Endodermal cell (in vitro differentiated cells): ENCODE results near the gene NADSYN1. TPM values are rescaled to one million over a fixed set of nuclear protein-coding genes. Genes with fewer than 3 reads are reported as not detected.

Source experiments
- DNase-seq: peaks from one replicate; pipeline ENCODE4 v3.0.0-alpha.2; 2017
- H3K27ac ChIP-seq: 2 replicates; pipeline ENCODE4 v1.5.1; 2013; ENCODE audit warnings: mild to moderate bottlenecking, low read depth, low read length, moderate library complexity
- H3K27me3 ChIP-seq: 2 replicates; pipeline ENCODE4 v1.6.1; 2013; ENCODE audit warnings: mild to moderate bottlenecking, low read length, moderate library complexity; ENCODE audit not compliant: insufficient read depth, control insufficient read depth, poor library complexity, severe bottlenecking
- H3K36me3 ChIP-seq: 2 replicates; pipeline ENCODE4 v1.7.0; 2013; ENCODE audit warnings: mild to moderate bottlenecking, low read length, moderate library complexity; ENCODE audit not compliant: control insufficient read depth, insufficient read depth
- H3K4me1 ChIP-seq: one replicate; pipeline ENCODE4 v1.7.0; 2013; ENCODE audit warnings: low read length; ENCODE audit not compliant: control insufficient read depth, insufficient read depth
- H3K4me3 ChIP-seq: 2 replicates; pipeline ENCODE4 v1.5.1; 2013; ENCODE audit warnings: mild to moderate bottlenecking, low read length, moderate library complexity
- H3K9ac ChIP-seq: 2 replicates; pipeline ENCODE4 v1.6.1; 2013; ENCODE audit warnings: mild to moderate bottlenecking, low read length, moderate library complexity; ENCODE audit not compliant: poor library complexity, severe bottlenecking; ENCODE audit errors: extremely low read depth
- H3K9me3 ChIP-seq: 2 replicates; pipeline ENCODE4 v1.6.1; 2013; ENCODE audit warnings: mild to moderate bottlenecking, low read length, moderate library complexity; ENCODE audit not compliant: control insufficient read depth
- H3K27ac Mint-ChIP-seq: 2 replicates; pipeline ENCODE4 v1.8.0; 2020; ENCODE audit warnings: mixed read lengths
- H3K27me3 Mint-ChIP-seq: 2 replicates; pipeline ENCODE4 v1.8.0; 2021; ENCODE audit warnings: mild to moderate bottlenecking, mixed read lengths; ENCODE audit not compliant: insufficient read depth
- H3K36me3 Mint-ChIP-seq: 2 replicates; pipeline ENCODE4 v1.8.0; 2020; ENCODE audit warnings: low read depth, mixed read lengths
- H3K4me1 Mint-ChIP-seq: 2 replicates; pipeline ENCODE4 v1.8.0; 2020; ENCODE audit warnings: mixed read lengths
- H3K4me3 Mint-ChIP-seq: 2 replicates; pipeline ENCODE4 v1.8.0; 2020; ENCODE audit warnings: mild to moderate bottlenecking, moderate library complexity, mixed read lengths
- H3K9me3 Mint-ChIP-seq: 2 replicates; pipeline ENCODE4 v1.8.0; 2020; ENCODE audit warnings: mild to moderate bottlenecking, mixed read lengths
- CTCF ChIP-seq: fragments of 200-600 bp; sonication (generic); conservative IDR thresholded peaks from 2 replicates; pipeline ENCODE4 v1.5.0; 2021; ENCODE audit warnings: antibody characterized with exemption, mild to moderate bottlenecking
- WGBS, 2 experiments: methylation state at CpG; one replicate each; pipeline versions ENCODE4 v1.1.5 to v1.1.7; 2013; ENCODE audit warnings: missing lambda C conversion rate in 2 of 2, mixed read lengths in 1 of 2; ENCODE audit not compliant: insufficient coverage in 1 of 2, insufficient read length in 1 of 2; 5-methylcytosine and 5-hydroxymethylcytosine counted together
- total RNA-seq, 2 donors: library from RNA; stranded (reverse); fragmentation: NEBNext Ultra II Directional in 1 of 2; extraction: Animal tissue kit (Norgen Biotek cat#: 25700) in 1 of 2; gene quantifications; 2 replicates in 1 of 2; 3 replicates in 1 of 2; pipeline ENCODE4 v1.2.1, GENCODE V29; 2021

The NADSYN1 gene
- total RNA-seq, 2 donors from 2014 or later: 51.9 to 61.6 TPM

- H3K36me3 ChIP-seq: peaks cover 34% of the 10 kb centered on the region
- no peaks in the 10 kb centered on the region for H3K27me3 ChIP-seq
- H3K4me3 ChIP-seq: no peak overlapping the region
- no peaks in the 10 kb centered on the region for H3K27me3 Mint-ChIP-seq
- H3K4me1 Mint-ChIP-seq: peaks cover 16% of the 10 kb centered on the region
- DNase-seq: no peak
- no peak overlapping the region for H3K27ac ChIP-seq
- TF ChIP-seq CTCF: no peak
- H3K4me1 ChIP-seq: peaks cover 11% of the 10 kb centered on the region
- no peaks in the 10 kb centered on the region for H3K9me3 ChIP-seq
- WGBS, 2 experiments: 81 to 82% methylated on average over 3 to 6 of the region's 6 CpGs
- peaks cover 50% of the 10 kb centered on the region for H3K36me3 Mint-ChIP-seq
- no peak overlapping the region for H3K27ac Mint-ChIP-seq
- peaks cover 2% of the 10 kb centered on the region for H3K9me3 Mint-ChIP-seq
- H3K4me3 Mint-ChIP-seq: no peak overlapping the region
- no peak overlapping the region for H3K9ac ChIP-seq
Observed at GRCh38 chr11:71500601-71501021, 47.6 kb downstream of the NADSYN1 start.

- Mint-ChIP-seq H3K27ac (no peak overlapping the region), H3K9me3 (peaks cover 9% of the 10 kb centered on the region), H3K4me1 (peaks cover 23% of the 10 kb centered on the region), H3K36me3 (peaks cover 50% of the 10 kb centered on the region), H3K27me3 (no peaks in the 10 kb centered on the region), H3K4me3 (no peak overlapping the region)
- H3K36me3 ChIP-seq: peaks cover 32% of the 10 kb centered on the region
- no peak for DNase-seq
- WGBS, 2 experiments: 94 to 96% methylated on average over 20 to 30 of the region's 30 CpGs
- peaks cover 4% of the 10 kb centered on the region for H3K9me3 ChIP-seq
- H3K27me3 ChIP-seq: no peaks in the 10 kb centered on the region
- no peak overlapping the region for H3K4me3 ChIP-seq
- no peak for TF ChIP-seq CTCF
- H3K9ac ChIP-seq: no peak overlapping the region
- H3K4me1 ChIP-seq: peaks cover 11% of the 10 kb centered on the region
- no peak overlapping the region for H3K27ac ChIP-seq
Observed at GRCh38 chr11:71501071-71501985, 48.3 kb downstream of the NADSYN1 start.

- peaks cover 35% of the 10 kb centered on the region for H3K36me3 ChIP-seq
- H3K27ac Mint-ChIP-seq: no peak overlapping the region
- peak; percentile 36 for DNase-seq
- no peak overlapping the region for H3K4me3 Mint-ChIP-seq
- H3K9ac ChIP-seq: no peak overlapping the region
- H3K27me3 Mint-ChIP-seq: no peaks in the 10 kb centered on the region
- no peak overlapping the region for H3K4me3 ChIP-seq
- no peaks in the 10 kb centered on the region for H3K27me3 ChIP-seq
- 94 to 95% methylated on average over 4 to 10 of the region's 10 CpGs for WGBS, 2 experiments
- no peak overlapping the region for H3K27ac ChIP-seq
- peaks cover 11% of the 10 kb centered on the region for H3K4me1 ChIP-seq
- H3K4me1 Mint-ChIP-seq: peaks cover 26% of the 10 kb centered on the region
- H3K9me3 ChIP-seq: peaks cover 11% of the 10 kb centered on the region
- TF ChIP-seq CTCF: no peak
- peaks cover 16% of the 10 kb centered on the region for H3K9me3 Mint-ChIP-seq
- peaks cover 50% of the 10 kb centered on the region for H3K36me3 Mint-ChIP-seq
Observed at GRCh38 chr11:71502026-71502425, 49.0 kb downstream of the NADSYN1 start.
